PC-3 (cell line): ENCODE data around the gene NAT16. TPM values are rescaled to one million over a fixed set of nuclear protein-coding genes. Genes with fewer than 3 reads are reported as not detected.

ENCODE experiments used
- ATAC-seq: fragments of 200-7000 bp; cut with Tn5 transposase; 2 replicates; pipeline ENCODE4 v1.9.1; 2020; ENCODE audit warnings: mild to moderate bottlenecking, moderate library complexity
- BruUV-seq: library from RNA; stranded (reverse); fragments of 400-500 nt; replicated peaks from 2 replicates; lab custom pipeline; 2021; lab: Mats Ljungman, UMichigan
- CTCF ChIA-PET: fragments of 300-600 bp; sonication (Branson Sonifier 250); formaldehyde crosslinking; loops from one replicate; lab custom pipeline; 2022; ENCODE audit warnings: antibody characterized with exemption; lab: Charles Lee
- POLR2A ChIA-PET: fragments of 300-600 bp; sonication (Branson Sonifier 250); formaldehyde crosslinking; loops from one replicate; lab custom pipeline; 2022; ENCODE audit warnings: antibody characterized with exemption; ENCODE audit not compliant: unreplicated experiment; lab: Charles Lee
- DNase-seq: peaks from one replicate; pipeline ENCODE4 v3.0.0-alpha.2; 2015
- H2AFZ ChIP-seq: fragments of 300-600 bp; sonication (generic); 2 replicates; pipeline ENCODE4 v1.6.0; 2016; ENCODE audit warnings: antibody characterized with exemption, low read length
- H3F3A ChIP-seq: fragments of 300-600 bp; sonication (generic); one replicate; pipeline ENCODE4 v1.6.0; 2017; ENCODE audit warnings: antibody characterized with exemption, low read length, control low read depth, mild to moderate bottlenecking; ENCODE audit not compliant: unreplicated experiment
- H3K27ac ChIP-seq: fragments of 300-600 bp; sonication (generic); 2 replicates; pipeline ENCODE4 v1.5.1; 2016; ENCODE audit warnings: mild to moderate bottlenecking, low read length
- H3K27me3 ChIP-seq: fragments of 300-600 bp; sonication (generic); 2 replicates; pipeline ENCODE4 v1.6.1; 2016; ENCODE audit warnings: low read length, mixed read lengths
- H3K36me3 ChIP-seq: fragments of 300-600 bp; sonication (generic); 2 replicates; pipeline ENCODE4 v1.6.1; 2016; ENCODE audit warnings: low read depth, mixed run types, low read length, mixed read lengths
- H3K4me1 ChIP-seq: fragments of 300-600 bp; sonication (generic); 2 replicates; pipeline ENCODE4 v1.5.1; 2016; ENCODE audit warnings: low read length; ENCODE audit not compliant: insufficient read depth
- H3K4me2 ChIP-seq: fragments of 300-600 bp; sonication (generic); 2 replicates; pipeline ENCODE4 v1.6.0; 2016; ENCODE audit warnings: low read length
- H3K4me3 ChIP-seq: fragments of 300-600 bp; sonication (generic); 2 replicates; pipeline ENCODE4 v1.5.1; 2016; ENCODE audit warnings: mild to moderate bottlenecking, low read length, mixed read lengths
- H3K79me2 ChIP-seq: fragments of 300-600 bp; sonication (generic); 2 replicates; pipeline ENCODE4 v1.6.1; 2017; ENCODE audit warnings: low read length, mixed read lengths
- H3K9ac ChIP-seq: fragments of 300-600 bp; sonication (generic); 2 replicates; pipeline ENCODE4 v1.6.0; 2016; ENCODE audit warnings: mild to moderate bottlenecking, low read length
- H3K9me2 ChIP-seq: fragments of 300-600 bp; sonication (generic); replicated peaks from 2 replicates; pipeline ENCODE4 v1.6.1; 2016; ENCODE audit warnings: mixed run types, low read length, mixed read lengths
- H3K9me3 ChIP-seq: fragments of 300-600 bp; sonication (generic); 2 replicates; pipeline ENCODE4 v1.6.1; 2016; ENCODE audit warnings: low read length, mixed read lengths
- H4K20me1 ChIP-seq: fragments of 300-600 bp; sonication (generic); 2 replicates; pipeline ENCODE4 v1.6.1; 2016; ENCODE audit warnings: low read length, mixed read lengths
- EZH2 ChIP-seq: fragments of 300-600 bp; sonication (generic); IDR thresholded peaks from one replicate; pipeline ENCODE4 v1.6.1; 2017; ENCODE audit warnings: antibody characterized with exemption, mild to moderate bottlenecking, low read length; ENCODE audit not compliant: unreplicated experiment
- EZH2phosphoT487 ChIP-seq: fragments of 300-600 bp; sonication (generic); IDR thresholded peaks from 2 replicates; pipeline ENCODE4 v1.6.1; 2018; ENCODE audit warnings: mild to moderate bottlenecking, antibody characterized with exemption, low read length, borderline replicate concordance
- intact Hi-C: fragments of 100-400 bp; cut with micrococcal nuclease; formaldehyde crosslinking; loops from 2 replicates; pipeline ENCODE4 v1.9.0; 2023
- total RNA-seq: library from RNA; depleted of rRNA; stranded (reverse); fragments of >200 nt; gene quantifications from 2 replicates; pipeline ENCODE4 v1.2.3, GENCODE V29; 2014
- TF ChIP-seq, protein P1 (sequence below): fragments of 300-600 bp; sonication (generic); conservative IDR thresholded peaks from 2 replicates; pipeline ENCODE4 v1.5.1; 2017; ENCODE audit warnings: antibody characterized with exemption, low read depth, mild to moderate bottlenecking, low read length

NAT16 gene
- total RNA-seq, 1 experiment from 2014 or later = 0.26 TPM

DNA sequence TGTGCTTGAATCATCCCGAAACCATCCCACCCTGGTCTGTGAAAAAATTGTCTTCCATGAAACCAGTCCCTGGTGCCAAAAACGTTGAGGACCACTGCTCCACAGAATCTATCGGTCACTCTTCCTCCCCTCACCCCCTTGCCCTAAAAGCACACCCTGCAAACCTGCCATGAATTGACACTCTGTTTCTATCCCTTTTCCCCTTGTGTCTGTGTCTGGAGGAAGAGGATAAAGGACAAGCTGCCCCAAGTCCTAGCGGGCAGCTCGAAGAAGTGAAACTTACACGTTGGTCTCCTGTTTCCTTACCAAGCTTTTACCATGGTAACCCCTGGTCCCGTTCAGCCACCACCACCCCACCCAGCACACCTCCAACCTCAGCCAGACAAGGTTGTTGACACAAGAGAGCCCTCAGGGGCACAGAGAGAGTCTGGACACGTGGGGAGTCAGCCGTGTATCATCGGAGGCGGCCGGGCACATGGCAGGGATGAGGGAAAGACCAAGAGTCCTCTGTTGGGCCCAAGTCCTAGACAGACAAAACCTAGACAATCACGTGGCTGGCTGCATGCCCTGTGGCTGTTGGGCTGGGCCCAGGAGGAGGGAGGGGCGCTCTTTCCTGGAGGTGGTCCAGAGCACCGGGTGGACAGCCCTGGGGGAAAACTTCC, 54.0 kb downstream of the NAT16 start:
- peak; percentile 3; the same call in 1 of the 2 replicates for ATAC-seq
- ChIA-PET POLR2A (no interaction called here), CTCF (no interaction called here)
- Histone ChIP-seq H3K9ac (no peak overlapping the region), H3F3A (no peaks in the 10 kb centered on the region), H3K4me3 (no peak overlapping the region), H3K27me3 (no peaks in the 10 kb centered on the region), H3K4me1 (peaks cover 42% of the 10 kb centered on the region), H3K4me2 (no peak overlapping the region), H2AFZ (0 out of 2 replicates have a peak overlapping the region, but pooled peaks have one; percentile 44), H3K27ac (0 out of 2 replicates have a peak overlapping the region, but pooled peaks have one; percentile 21), H3K9me2 (no peaks in the 10 kb centered on the region), H3K79me2 (no peaks in the 10 kb centered on the region), H4K20me1 (no peaks in the 10 kb centered on the region), H3K9me3 (no peaks in the 10 kb centered on the region), H3K36me3 (no peaks in the 10 kb centered on the region)
- TF ChIP-seq, protein P1, sequence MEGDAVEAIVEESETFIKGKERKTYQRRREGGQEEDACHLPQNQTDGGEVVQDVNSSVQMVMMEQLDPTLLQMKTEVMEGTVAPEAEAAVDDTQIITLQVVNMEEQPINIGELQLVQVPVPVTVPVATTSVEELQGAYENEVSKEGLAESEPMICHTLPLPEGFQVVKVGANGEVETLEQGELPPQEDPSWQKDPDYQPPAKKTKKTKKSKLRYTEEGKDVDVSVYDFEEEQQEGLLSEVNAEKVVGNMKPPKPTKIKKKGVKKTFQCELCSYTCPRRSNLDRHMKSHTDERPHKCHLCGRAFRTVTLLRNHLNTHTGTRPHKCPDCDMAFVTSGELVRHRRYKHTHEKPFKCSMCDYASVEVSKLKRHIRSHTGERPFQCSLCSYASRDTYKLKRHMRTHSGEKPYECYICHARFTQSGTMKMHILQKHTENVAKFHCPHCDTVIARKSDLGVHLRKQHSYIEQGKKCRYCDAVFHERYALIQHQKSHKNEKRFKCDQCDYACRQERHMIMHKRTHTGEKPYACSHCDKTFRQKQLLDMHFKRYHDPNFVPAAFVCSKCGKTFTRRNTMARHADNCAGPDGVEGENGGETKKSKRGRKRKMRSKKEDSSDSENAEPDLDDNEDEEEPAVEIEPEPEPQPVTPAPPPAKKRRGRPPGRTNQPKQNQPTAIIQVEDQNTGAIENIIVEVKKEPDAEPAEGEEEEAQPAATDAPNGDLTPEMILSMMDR = no peak
- TF ChIP-seq EZH2 = no peak
- TF ChIP-seq EZH2phosphoT487 = no peak
- intact Hi-C loops = loop anchor here (2.0 kb wide), 1 partner anchor 25 kb away; no protein-coding TSS in a partner anchor
- DNase-seq = no peak
- no TSS peak for BruUV-seq

DNA sequence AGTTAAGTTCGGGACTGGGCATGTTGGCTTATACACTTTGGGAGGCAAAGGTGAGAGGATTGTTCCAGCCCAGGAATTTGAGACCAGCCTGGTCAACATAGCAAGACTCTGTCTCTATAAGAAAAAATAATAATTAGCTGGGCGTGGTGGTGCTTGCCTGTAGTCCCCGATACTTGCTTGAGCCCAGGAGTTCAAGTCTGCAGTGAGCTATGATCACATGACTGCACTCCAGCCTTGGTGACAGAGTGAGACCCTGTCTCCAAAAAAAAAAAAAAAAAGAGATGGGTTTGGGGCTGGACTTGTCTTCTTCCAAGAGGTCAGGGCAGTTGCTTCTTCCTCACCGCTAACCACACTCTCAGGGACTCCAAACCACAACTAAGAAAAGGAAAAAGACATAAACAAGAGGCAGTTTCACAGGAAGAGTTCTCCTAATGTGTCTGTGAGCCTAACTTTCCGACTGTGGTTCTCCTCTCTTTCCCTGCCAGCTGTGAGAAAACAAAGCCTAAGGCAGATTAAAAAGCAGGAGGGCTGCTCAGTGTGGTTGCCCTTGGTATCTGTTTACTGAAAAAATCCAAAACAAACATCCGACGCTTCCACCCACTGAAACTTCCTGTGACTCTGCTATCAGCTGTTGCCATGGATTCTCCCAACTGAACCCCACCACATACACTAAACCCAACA, 55.6 kb downstream of the NAT16 start:
- H3K4me1 ChIP-seq = peaks cover 42% of the 10 kb centered on the region

More for the DNA sequence above, 55.6 kb downstream of the NAT16 start:
- Histone ChIP-seq H3K27me3 (no peaks in the 10 kb centered on the region), H3K27ac (peak overlapping the region; percentile 78), H3K4me3 (no peak overlapping the region), H2AFZ (0 out of 2 replicates have a peak overlapping the region, but pooled peaks have one; percentile 40), H3K36me3 (no peaks in the 10 kb centered on the region), H4K20me1 (no peaks in the 10 kb centered on the region), H3F3A (no peaks in the 10 kb centered on the region), H3K79me2 (no peaks in the 10 kb centered on the region), H3K9me3 (no peaks in the 10 kb centered on the region), H3K4me2 (peak overlapping the region; percentile 43; the same call in 1 of the 2 replicates), H3K9ac (peak overlapping the region; percentile 51), H3K9me2 (no peaks in the 10 kb centered on the region)
- ChIA-PET CTCF (no interaction called here), POLR2A (interaction anchor here (0.6 to 0.7 kb wide), 3 partner anchors 38 to 79 kb away, joined by 3 to 19 read pairs (median 6); partner anchors contain the start of gene TRIM56)
- ATAC-seq (peak; percentile 48), DNase-seq (peak; percentile 64)
- BruUV-seq = TSS peak; percentile 95
- TF ChIP-seq EZH2 (no peak), EZH2phosphoT487 (no peak)
- TF ChIP-seq, protein P1 = no peak
- intact Hi-C loops = loop anchor here (1.0 to 2.0 kb wide), 2 partner anchors 14 to 24 kb away; no protein-coding TSS in a partner anchor
